GM12892 (cell line): ENCODE data around the gene DDX39B.

Source experiments
- POLR2A ChIP-seq: IDR thresholded peaks from 2 replicates; pipeline ENCODE4 v1.6.1; 2011; ENCODE audit warnings: low read depth, low read length, control low read depth
- POLR2AphosphoS5 ChIP-seq: IDR thresholded peaks from 2 replicates; pipeline ENCODE4 v1.6.1; 2011; ENCODE audit warnings: low read depth, low read length, control low read depth
- TAF1 ChIP-seq: IDR thresholded peaks from 2 replicates; pipeline ENCODE4 v1.6.1; 2011; ENCODE audit warnings: low read depth, mild to moderate bottlenecking, control low read depth, low read length, borderline replicate concordance

- TF ChIP-seq POLR2A (no peak), TAF1 (no peak), POLR2AphosphoS5 (no peak)
Measured at GRCh38 chr6:31543639-31544038, 1.8 kb upstream of the DDX39B start.
